NB4 (cell line): ENCODE measurements around the gene RAB6C.
"Not testable (repeated sequence)": the region's sequence is repeated elsewhere in the genome, so short reads cannot be mapped to it uniquely, and the experiment has no call there.

Experiments used
- CTCF ChIP-seq: IDR thresholded peaks from one replicate; pipeline ENCODE4 v1.5.1; 2012; ENCODE audit warnings: low read depth, low read length
- MAX ChIP-seq: IDR thresholded peaks from 2 replicates; pipeline ENCODE4 v1.6.1; 2011; ENCODE audit warnings: low read depth, low read length
- MYC ChIP-seq: IDR thresholded peaks from 2 replicates; pipeline ENCODE4 v1.6.1; 2011; ENCODE audit warnings: low read depth, low read length
- POLR2A ChIP-seq: IDR thresholded peaks from 2 replicates; pipeline ENCODE4 v1.6.1; 2011; ENCODE audit warnings: mild to moderate bottlenecking; ENCODE audit not compliant: insufficient read length; ENCODE audit errors: extremely low read depth

- TF ChIP-seq CTCF, MAX, POLR2A, MYC: not testable (repeated sequence)
These were observed 13.0 kb downstream of the RAB6C start for GRCh38 chr2:129992415-129993006.
